Right lobe of liver (tissue), 6 donors: Measurements from ENCODE around the gene EXOSC7. TPM values are rescaled to one million over a fixed set of nuclear protein-coding genes. Genes with fewer than 3 reads are reported as not detected.
A peak's percentile ranks its signal among the peaks of the same experiment; 100 is the strongest.

Experiments
- ATAC-seq, 4 donors: fragments of 200-7000 bp; cut with Tn5 transposase; one replicate each; pipeline ENCODE4 v1.9.1; 2020; ENCODE audit warnings: mild to moderate bottlenecking in 4 of 4, moderate library complexity in 4 of 4
- DNase-seq, 3 donors: peaks; one replicate each; pipeline ENCODE4 v3.0.0-alpha.2; 2020
- H3K27ac ChIP-seq, 3 donors: fragments of 200-600 bp; one replicate each; pipeline ENCODE4 v1.8.0; 2022
- H3K27me3 ChIP-seq, 2 donors: fragments of 200-600 bp; one replicate each; pipeline ENCODE4 v1.8.0; 2022
- H3K36me3 ChIP-seq, 4 donors: fragments of 200-600 bp; sonication (generic) in 1 of 4; one replicate each; pipeline versions ENCODE4 v1.5.1 to v1.8.0; 2017 to 2022; ENCODE audit warnings: control low read depth in 1 of 4
- H3K4me1 ChIP-seq, 4 donors: fragments of 200-600 bp; sonication (generic) in 1 of 4; one replicate each; pipeline versions ENCODE4 v1.5.1 to v1.8.0; 2017 to 2022; ENCODE audit warnings: control low read depth in 1 of 4
- H3K4me3 ChIP-seq, 3 donors: fragments of 200-600 bp; one replicate each; pipeline ENCODE4 v1.8.0; 2022
- H3K9me3 ChIP-seq, 4 donors: fragments of 200-600 bp; sonication (generic) in 1 of 4; one replicate each; pipeline versions ENCODE4 v1.5.1 to v1.8.0; 2017 to 2022; ENCODE audit warnings: control low read depth in 1 of 4
- CTCF ChIP-seq, 4 donors: fragments of 200-600 bp in 3 of 4; fragments of 450-650 bp in 1 of 4; IDR thresholded peaks; one replicate each; pipeline versions ENCODE4 v1.5.1 to v1.8.0; 2016 to 2022; ENCODE audit warnings: antibody characterized with exemption in 4 of 4, mild to moderate bottlenecking in 2 of 4
- POLR2A ChIP-seq: fragments of 450-650 bp; IDR thresholded peaks from one replicate; pipeline ENCODE4 v1.6.1; 2017; ENCODE audit warnings: antibody characterized with exemption, mild to moderate bottlenecking
- WGBS: methylation state at CpG from one replicate; pipeline ENCODE4 v1.1.6; 2018; ENCODE audit warnings: low coverage, low lambda C conversion rate; ENCODE audit not compliant: insufficient coverage; ENCODE audit errors: missing lambda C conversion rate; 5-methylcytosine and 5-hydroxymethylcytosine counted together
- intact Hi-C, 2 donors: fragments of 100-400 bp; cut with DNase I; formaldehyde crosslinking; loops; one replicate each; pipeline versions ENCODE4 v1.11.2 to v1.14.1; 2022
- total RNA-seq, 6 experiments: library from RNA; depleted of rRNA in 2 of 6; stranded (reverse); fragments of >200 nt in 2 of 6; fragmentation: NEBNext Ultra II Directional in 3 of 6; extraction: Animal tissue kit (Norgen Biotek cat#: 25700) in 3 of 6; gene quantifications; one replicate each; pipeline versions ENCODE4 v1.1.0 to v1.2.4, GENCODE V29; 2016 to 2023
- donor health status: DM: no; HTN: yes; CAD: no.
- donor health status: DM: no; HTN: no; CAD: no.
- donor health status: DM: no; HTN: no; CAD: no.
- donor health status: DM: no; HTN: yes; CAD: no.
- donor health status: DM: no; HTN: yes; CAD: no.

The EXOSC7 gene
- total RNA-seq, 6 experiments from 2014 or later: 15.1 to 25.7 (median 15.9) TPM

- Histone ChIP-seq H3K4me1 (peaks cover 0 to 6% (median 0%) of the 10 kb centered on the region in 4 donors), H3K27me3 (no peaks in the 10 kb centered on the region), H3K27ac (no peak overlapping the region), H3K36me3 (peaks cover 0 to 17% (median 0%) of the 10 kb centered on the region in 4 donors), H3K9me3 (no peaks in the 10 kb centered on the region), H3K4me3 (no peak overlapping the region)
- ATAC-seq: no peak
- intact Hi-C loops: no loop called here
- no peak for DNase-seq
- no peak for TF ChIP-seq POLR2A
- TF ChIP-seq CTCF (IDR thresholded peaks at IDR 0.05): no peak
- no CpG with 5 or more reads among the region's 1 CpG for WGBS
These were observed 32.1 kb downstream of the EXOSC7 start for GRCh38 chr3:45008117-45008516.

GRCh38 chr3:45009868-45010267 is 33.8 kb downstream of the EXOSC7 start:
- no peak overlapping the region for H3K27ac ChIP-seq
- DNase-seq (no peak), ATAC-seq (no peak)
- no peaks in the 10 kb centered on the region for H3K27me3 ChIP-seq
- H3K36me3 ChIP-seq: peaks cover 0 to 17% (median 0%) of the 10 kb centered on the region in 4 donors
- H3K4me1 ChIP-seq: peaks cover 0 to 6% (median 0%) of the 10 kb centered on the region in 4 donors
- no peak overlapping the region for H3K4me3 ChIP-seq
- H3K9me3 ChIP-seq: no peaks in the 10 kb centered on the region
- intact Hi-C loops: no loop called here
- TF ChIP-seq POLR2A: no peak
- no peak for TF ChIP-seq CTCF (IDR thresholded peaks at IDR 0.05)
- 100% methylated on average over 1 of the region's 1 CpG for WGBS

GRCh38 chr3:45010811-45011333 is 34.8 kb downstream of the EXOSC7 start:
- Histone ChIP-seq H3K27me3 (no peaks in the 10 kb centered on the region), H3K9me3 (no peaks in the 10 kb centered on the region), H3K4me1 (peaks cover 0 to 6% (median 0%) of the 10 kb centered on the region in 4 donors), H3K36me3 (peaks cover 0 to 17% (median 0%) of the 10 kb centered on the region in 4 donors), H3K4me3 (no peak overlapping the region), H3K27ac (peak overlapping the region in 2 of 3 donors; percentile 25 to 33)
- intact Hi-C loops: no loop called here
- no peak for DNase-seq
- TF ChIP-seq POLR2A: no peak
- TF ChIP-seq CTCF (IDR thresholded peaks at IDR 0.05): no peak
- WGBS: 65% methylated on average over 3 of the region's 3 CpGs
- no peak for ATAC-seq

- Histone ChIP-seq H3K36me3 (peaks cover 0 to 17% (median 0%) of the 10 kb centered on the region in 4 donors), H3K27ac (peak overlapping the region in 2 of 3 donors; percentile 25 to 33), H3K9me3 (no peaks in the 10 kb centered on the region), H3K27me3 (no peaks in the 10 kb centered on the region), H3K4me3 (no peak overlapping the region), H3K4me1 (peaks cover 0 to 6% (median 0%) of the 10 kb centered on the region in 4 donors)
- ATAC-seq (peak; percentile 62 to 78 (median 70)), DNase-seq (no peak)
- TF ChIP-seq CTCF (IDR thresholded peaks at IDR 0.05) (no peak), POLR2A (no peak)
- WGBS: 65% methylated on average over 4 of the region's 7 CpGs
- intact Hi-C loops: no loop called here
These were observed 35.9 kb downstream of the EXOSC7 start for GRCh38 chr3:45011756-45012508.
